Measurements from ENCODE around the gene NSF.
"Not testable (repeated sequence)": the region's sequence is repeated elsewhere in the genome, so short reads cannot be mapped to it uniquely, and the experiment has no call there.

The NSF gene

GRCh38 chr17:46632146-46632545 lies 41.7 kb downstream of the NSF start:
- not testable (repeated sequence) for DNase-seq

GRCh38 chr17:46634844-46635243 lies 44.4 kb downstream of the NSF start:
- DNase-seq: not testable (repeated sequence)

DNA sequence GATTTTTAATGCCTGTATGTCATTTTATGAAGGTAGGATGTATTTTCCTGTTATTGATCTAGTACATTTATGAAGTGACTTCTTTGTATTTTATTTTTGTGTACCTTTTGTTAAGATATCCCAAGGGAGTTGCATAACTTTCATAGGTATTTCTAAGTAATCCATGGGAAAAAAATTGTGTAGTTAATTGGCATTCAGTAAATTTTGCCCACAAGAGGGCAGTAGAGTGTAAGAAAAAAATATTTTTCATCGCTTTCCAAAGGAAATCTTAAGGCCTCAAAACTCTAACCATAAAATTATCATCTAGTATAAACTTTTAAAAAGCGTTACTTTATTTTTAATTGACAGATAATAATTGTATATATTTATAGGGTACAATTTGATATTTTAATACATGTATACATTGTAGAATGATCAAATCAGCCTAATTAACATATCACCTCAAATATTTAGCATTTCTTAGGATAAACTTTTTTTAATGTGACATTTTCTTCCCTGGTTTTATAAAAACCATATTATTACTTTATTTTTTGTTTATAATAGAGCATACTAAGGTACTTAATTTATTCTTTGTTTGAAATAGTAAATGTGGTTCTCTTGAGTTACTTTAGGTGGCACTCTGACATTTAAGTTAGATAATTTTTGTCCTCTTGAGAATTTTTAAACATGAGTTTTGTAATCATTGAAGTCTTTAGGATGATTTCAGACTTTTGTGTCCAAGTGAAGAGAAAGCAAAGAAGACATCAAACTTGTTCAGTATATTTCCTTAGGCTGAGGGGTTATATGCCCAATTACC lies 51.6 kb downstream of the NSF start:
- DNase-seq: not testable (repeated sequence)

GRCh38 chr17:46647251-46647650 lies 56.8 kb downstream of the NSF start:
- not testable (repeated sequence) for DNase-seq

- DNase-seq: not testable (repeated sequence)
Measured at GRCh38 chr17:46647688-46648278, 57.3 kb downstream of the NSF start.

DNA sequence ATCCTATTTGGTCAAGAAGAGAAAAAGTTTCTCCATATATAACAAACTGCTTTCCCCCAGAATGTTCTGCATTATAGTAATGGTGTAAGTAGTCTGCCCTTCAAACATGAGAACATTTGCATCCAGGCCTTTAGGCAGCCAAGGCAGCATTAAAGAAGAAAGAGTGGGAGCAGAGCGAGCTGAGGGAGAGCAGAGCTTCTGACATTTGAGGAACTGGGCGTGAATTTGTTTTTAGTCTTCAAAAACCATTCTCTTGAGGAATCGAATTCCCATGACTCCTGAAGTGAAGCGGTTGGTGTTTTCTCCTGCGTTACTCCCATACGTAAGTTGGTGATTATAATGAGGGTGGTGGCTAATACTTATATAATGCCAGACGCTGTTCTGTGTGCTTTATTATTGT lies 58.8 kb downstream of the NSF start:
- DNase-seq: not testable (repeated sequence)

DNA sequence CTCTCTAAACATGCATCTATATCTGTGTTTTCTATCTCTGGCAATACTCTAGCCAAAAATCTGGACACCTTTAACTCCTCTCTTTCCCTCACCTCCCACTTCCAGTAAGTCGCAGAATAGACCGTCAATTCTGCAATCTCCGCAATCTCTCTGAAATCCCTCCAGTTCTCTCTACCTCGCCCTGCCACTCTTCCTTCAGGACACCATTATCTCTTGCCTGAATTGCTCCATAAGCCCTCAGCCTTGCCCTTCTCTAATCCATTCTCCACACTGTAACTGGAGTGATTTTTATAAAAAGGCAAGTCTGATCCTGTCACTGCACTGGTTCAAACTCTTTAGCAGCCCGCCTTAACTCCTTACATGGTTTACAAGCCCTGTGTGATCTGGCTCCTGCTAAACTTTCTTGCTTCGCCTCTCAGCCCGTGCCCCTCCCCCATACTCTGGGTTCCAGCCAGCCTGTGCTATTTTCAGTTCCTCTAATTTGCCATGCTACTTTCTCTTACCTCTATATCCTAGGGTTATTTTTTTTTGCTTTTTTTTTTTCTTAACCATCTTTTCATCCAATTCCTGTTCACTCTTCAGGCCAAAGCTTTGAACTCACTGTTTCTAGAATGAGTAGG lies 61.7 kb downstream of the NSF start:
- DNase-seq: not testable (repeated sequence)

- DNase-seq: not testable (repeated sequence)
Measured at GRCh38 chr17:46658235-46658634, 67.8 kb downstream of the NSF start.

- DNase-seq: not testable (repeated sequence)
Measured at GRCh38 chr17:46659702-46660101, 69.2 kb downstream of the NSF start.

- not testable (repeated sequence) for DNase-seq
Measured at GRCh38 chr17:46663123-46663522, 72.7 kb downstream of the NSF start.

DNA sequence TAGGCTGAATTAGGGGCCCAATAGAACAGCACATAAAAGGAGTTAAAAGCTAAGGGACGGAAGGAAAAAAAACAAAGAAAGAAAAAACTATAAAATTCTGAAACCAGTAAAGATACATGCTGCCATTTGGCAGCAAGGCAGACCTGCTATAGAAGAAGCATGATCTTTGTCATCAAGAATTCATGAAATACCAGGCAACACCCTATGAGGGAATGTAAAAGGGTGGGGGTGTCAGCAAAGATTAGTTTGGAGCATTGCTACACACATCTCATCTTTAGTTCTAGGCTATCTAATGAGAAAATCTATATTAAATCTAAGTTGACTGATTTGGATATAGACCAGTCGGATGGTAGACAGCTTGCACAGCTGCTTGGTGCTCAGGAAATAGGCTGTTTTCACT lies 73.1 kb downstream of the NSF start:
- DNase-seq: not testable (repeated sequence)

DNA sequence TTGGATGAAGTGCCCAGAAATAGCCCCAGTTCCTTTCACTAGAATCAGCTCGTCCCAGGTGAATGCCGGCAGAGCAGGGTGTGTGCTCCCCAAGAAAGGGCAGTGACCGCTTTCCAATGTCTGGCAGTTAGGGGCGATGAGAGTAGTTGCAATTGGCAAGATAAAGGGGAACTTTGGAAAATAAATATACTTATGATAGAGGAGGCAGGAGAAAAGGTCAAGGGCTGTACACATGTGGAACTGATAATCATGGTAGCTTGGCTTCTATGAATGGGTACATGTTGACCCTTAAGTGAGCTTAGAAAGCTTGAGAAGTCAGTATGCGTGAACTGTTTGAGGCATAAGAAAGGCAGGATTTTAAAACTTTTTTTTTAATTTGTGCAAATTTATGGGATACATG lies 75.5 kb downstream of the NSF start:
- DNase-seq: not testable (repeated sequence)

DNA sequence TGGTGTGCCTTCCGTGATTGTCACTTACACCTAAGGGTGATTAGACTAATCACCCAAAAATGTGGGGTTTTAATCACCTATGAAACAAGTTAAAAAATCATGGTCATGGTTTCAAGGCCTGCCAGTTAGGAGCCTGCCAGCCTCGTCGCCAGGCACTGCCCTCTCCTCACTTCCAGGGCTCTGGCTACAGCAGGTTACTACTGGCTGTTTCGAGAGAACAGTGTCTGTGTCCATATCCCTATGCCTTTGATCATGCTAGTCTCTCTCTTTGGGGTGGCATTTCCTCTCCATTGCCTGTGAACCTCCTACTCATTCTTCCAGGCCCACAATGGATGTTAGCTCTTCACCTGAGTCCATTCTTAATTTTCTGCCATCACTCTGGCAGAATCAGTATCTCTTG lies 80.3 kb downstream of the NSF start:
- not testable (repeated sequence) for DNase-seq

GRCh38 chr17:46672777-46673176 lies 82.3 kb downstream of the NSF start:
- not testable (repeated sequence) for DNase-seq

- DNase-seq: not testable (repeated sequence)
Measured at GRCh38 chr17:46677819-46678218, 87.3 kb downstream of the NSF start.

- not testable (repeated sequence) for DNase-seq
Measured at GRCh38 chr17:46683653-46684052, 93.2 kb downstream of the NSF start.

DNA sequence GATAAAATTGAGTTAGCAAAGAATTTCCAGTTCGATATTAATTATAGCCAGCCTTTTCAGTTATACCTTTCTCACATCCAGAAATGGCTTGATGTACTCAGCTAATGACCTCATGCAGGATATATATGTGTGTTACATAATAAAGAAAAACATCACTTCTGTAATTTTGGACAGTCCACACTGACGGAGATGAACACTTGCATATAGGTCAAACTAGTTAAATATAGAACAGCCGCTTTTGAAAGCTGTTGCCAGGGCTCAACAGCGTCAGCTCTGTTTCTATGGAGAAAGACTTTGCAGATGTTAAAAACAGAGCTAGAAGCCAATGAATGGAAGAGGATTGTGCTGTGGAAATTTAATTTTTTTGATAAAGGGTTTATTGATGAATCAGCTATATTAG lies 94.8 kb downstream of the NSF start:
- DNase-seq: not testable (repeated sequence)

DNA sequence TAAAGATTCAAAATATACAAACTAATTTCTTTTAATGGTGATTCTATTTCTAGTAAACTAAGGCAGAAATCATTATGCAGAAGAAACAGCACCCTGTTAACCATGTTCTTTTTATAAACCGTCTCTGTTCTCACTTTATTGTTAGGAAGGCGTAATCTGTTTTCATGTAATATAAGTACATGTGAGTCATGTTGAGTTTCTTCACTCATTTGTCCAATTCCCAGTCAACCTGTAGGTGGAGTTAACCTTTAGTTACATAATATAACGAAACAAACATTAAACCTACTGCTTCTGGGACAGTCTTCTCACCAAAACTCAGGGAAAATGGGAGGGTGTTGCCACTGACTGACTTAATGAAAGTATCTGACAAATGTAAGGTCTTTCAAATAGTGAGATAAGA lies 101.7 kb downstream of the NSF start:
- DNase-seq: not testable (repeated sequence)

DNA sequence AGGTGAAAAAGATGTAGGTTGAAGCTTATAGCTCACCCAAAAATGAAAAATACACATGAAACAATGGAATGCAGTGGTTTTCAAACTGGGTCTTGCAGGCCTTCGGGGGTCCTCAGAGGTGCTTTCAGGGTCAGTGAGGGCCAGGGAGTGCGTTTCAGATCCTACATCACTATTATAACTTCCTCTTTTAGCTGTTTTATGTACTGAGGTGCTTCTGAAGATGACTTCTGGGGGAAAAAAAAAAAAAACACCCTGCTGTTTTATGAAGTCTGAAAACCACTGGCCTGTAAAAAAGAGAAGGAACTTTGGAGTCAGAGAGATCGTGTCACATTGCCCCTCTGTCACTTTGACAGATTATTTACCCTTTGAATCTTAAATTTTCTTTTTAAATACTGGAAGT lies 102.8 kb downstream of the NSF start:
- DNase-seq: not testable (repeated sequence)

- not testable (repeated sequence) for DNase-seq
Measured at GRCh38 chr17:46696522-46696921, 106.1 kb downstream of the NSF start.

GRCh38 chr17:46699014-46699413 lies 108.5 kb downstream of the NSF start:
- not testable (repeated sequence) for DNase-seq

- no peak for DNase-seq
Measured at GRCh38 chr17:46717999-46718398, 127.5 kb downstream of the NSF start.

DNA sequence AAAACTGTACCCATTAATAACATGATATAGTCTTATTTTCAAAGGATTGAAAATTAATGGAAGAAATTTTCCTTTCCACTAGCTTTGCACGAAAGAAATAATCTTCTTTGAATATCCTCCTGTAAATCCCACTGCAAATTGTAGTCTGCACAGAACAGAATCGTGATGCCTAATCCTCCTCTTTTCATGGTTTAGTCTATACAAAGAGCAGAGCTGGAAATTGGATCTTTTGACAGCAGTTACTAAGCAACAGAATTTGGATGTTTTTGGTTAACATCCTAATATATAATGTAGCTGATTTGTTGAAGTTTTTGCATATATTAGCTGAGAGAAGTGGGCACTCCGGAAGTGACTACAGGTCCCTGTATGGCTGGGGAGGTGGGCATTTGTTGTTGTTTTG lies 129.4 kb downstream of the NSF start:
- no peak for DNase-seq

GRCh38 chr17:46720408-46720807 lies 129.9 kb downstream of the NSF start:
- DNase-seq: no peak
